Ascending aorta (tissue), 2 donors: ENCODE measurements around the gene SHANK1. TPM values are rescaled to one million over a fixed set of nuclear protein-coding genes. Genes with fewer than 3 reads are reported as not detected.
"Not testable (repeated sequence)": the region's sequence is repeated elsewhere in the genome, so short reads cannot be mapped to it uniquely, and the experiment has no call there.

ENCODE experiments used
- DNase-seq, 2 donors: peaks; one replicate each; pipeline ENCODE4 v3.0.0-alpha.2; 2019; ENCODE audit warnings: low spot score in 2 of 2
- H3K27ac ChIP-seq, 2 donors: fragments of 200-600 bp; sonication (generic); one replicate each; pipeline ENCODE4 v1.5.1; 2016 to 2017; ENCODE audit warnings: mild to moderate bottlenecking in 1 of 2
- H3K27me3 ChIP-seq: fragments of 200-600 bp; sonication (generic); one replicate; pipeline ENCODE4 v1.5.1; 2017
- H3K36me3 ChIP-seq, 2 donors: fragments of 200-600 bp; sonication (generic); one replicate each; pipeline ENCODE4 v1.5.1; 2016
- H3K4me1 ChIP-seq, 2 donors: fragments of 200-600 bp; sonication (generic); one replicate each; pipeline ENCODE4 v1.5.1; 2016 to 2017; ENCODE audit warnings: mild to moderate bottlenecking in 1 of 2
- H3K4me3 ChIP-seq, 2 donors: fragments of 200-600 bp; sonication (generic); one replicate each; pipeline ENCODE4 v1.5.1; 2016 to 2017; ENCODE audit warnings: mild to moderate bottlenecking in 1 of 2
- H3K9me3 ChIP-seq, 2 donors: fragments of 200-600 bp; sonication (generic); one replicate each; pipeline ENCODE4 v1.5.1; 2016
- intact Hi-C: fragments of 100-400 bp; cut with DNase I; formaldehyde crosslinking; loops from one replicate; pipeline ENCODE4 v1.15.1; 2023
- total RNA-seq: library from RNA; depleted of rRNA; stranded (reverse); fragments of >200 nt; gene quantifications from one replicate; pipeline ENCODE4 v1.1.0, GENCODE V29; 2016
- TF ChIP-seq, protein P1 (sequence below), 3 experiments: fragments of 200-600 bp in 2 of 3; fragments of 450-650 bp in 1 of 3; sonication (generic) in 2 of 3; IDR thresholded peaks; one replicate each; pipeline ENCODE4 v1.5.1; 2016 to 2019; ENCODE audit warnings: antibody characterized with exemption in 3 of 3, mild to moderate bottlenecking in 1 of 3, moderate library complexity in 1 of 3

SHANK1 gene
- 1.3 TPM for total RNA-seq

DNA sequence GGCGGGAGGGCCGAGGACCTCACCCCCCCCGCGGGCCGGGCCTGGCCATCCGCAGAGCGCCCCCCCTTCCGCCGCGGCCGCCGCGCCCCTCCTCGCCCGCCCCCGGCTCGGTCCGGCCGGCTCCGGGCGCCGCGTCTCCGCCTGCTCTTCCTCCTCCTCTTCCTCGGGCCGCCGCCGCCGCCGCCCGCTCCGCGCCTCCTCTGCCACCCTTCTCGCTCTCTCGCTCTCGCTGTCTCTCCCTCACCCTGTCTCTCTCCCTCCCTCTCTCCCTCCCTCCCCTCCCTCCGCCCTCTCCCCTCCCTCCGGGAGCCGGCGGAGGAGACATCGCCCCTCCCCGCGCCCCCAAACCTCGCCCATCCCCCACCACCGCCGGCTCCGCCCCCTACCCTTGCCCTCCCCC, at the start of gene SHANK1:
Gene SHANK1 (minus strand): TSS at position 237 of the 400 bp plus-strand sequence. CDS start 2,883 bp downstream, outside the sequence.
- peaks cover 15% of the 10 kb centered on the region for H3K27me3 ChIP-seq
- no peak for DNase-seq
- peak within 1 kb of the TSS; percentile 33 to 44 for H3K4me3 ChIP-seq
- H3K9me3 ChIP-seq = no peaks in the 10 kb centered on the region
- H3K4me1 ChIP-seq = peaks cover 9 to 20% of the 10 kb centered on the region in 2 donors
- intact Hi-C loops = no loop called here
- TF ChIP-seq, protein P1, sequence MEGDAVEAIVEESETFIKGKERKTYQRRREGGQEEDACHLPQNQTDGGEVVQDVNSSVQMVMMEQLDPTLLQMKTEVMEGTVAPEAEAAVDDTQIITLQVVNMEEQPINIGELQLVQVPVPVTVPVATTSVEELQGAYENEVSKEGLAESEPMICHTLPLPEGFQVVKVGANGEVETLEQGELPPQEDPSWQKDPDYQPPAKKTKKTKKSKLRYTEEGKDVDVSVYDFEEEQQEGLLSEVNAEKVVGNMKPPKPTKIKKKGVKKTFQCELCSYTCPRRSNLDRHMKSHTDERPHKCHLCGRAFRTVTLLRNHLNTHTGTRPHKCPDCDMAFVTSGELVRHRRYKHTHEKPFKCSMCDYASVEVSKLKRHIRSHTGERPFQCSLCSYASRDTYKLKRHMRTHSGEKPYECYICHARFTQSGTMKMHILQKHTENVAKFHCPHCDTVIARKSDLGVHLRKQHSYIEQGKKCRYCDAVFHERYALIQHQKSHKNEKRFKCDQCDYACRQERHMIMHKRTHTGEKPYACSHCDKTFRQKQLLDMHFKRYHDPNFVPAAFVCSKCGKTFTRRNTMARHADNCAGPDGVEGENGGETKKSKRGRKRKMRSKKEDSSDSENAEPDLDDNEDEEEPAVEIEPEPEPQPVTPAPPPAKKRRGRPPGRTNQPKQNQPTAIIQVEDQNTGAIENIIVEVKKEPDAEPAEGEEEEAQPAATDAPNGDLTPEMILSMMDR (IDR thresholded peaks at IDR 0.05) = no peak
- no peak within 1 kb of the TSS for H3K27ac ChIP-seq
- H3K36me3 ChIP-seq = no peaks in the 10 kb centered on the region

GRCh38 chr19:50768277-50768676, 48.7 kb upstream of the SHANK1 start:
- no peak for DNase-seq
- intact Hi-C loops = no loop called here
- H3K27ac ChIP-seq = no peak overlapping the region
- TF ChIP-seq, protein P1 (IDR thresholded peaks at IDR 0.05) = no peak
- H3K4me1 ChIP-seq = no peaks in the 10 kb centered on the region
- H3K9me3 ChIP-seq = no peaks in the 10 kb centered on the region
- no peak overlapping the region for H3K4me3 ChIP-seq
- H3K27me3 ChIP-seq = no peaks in the 10 kb centered on the region
- no peaks in the 10 kb centered on the region for H3K36me3 ChIP-seq

DNA sequence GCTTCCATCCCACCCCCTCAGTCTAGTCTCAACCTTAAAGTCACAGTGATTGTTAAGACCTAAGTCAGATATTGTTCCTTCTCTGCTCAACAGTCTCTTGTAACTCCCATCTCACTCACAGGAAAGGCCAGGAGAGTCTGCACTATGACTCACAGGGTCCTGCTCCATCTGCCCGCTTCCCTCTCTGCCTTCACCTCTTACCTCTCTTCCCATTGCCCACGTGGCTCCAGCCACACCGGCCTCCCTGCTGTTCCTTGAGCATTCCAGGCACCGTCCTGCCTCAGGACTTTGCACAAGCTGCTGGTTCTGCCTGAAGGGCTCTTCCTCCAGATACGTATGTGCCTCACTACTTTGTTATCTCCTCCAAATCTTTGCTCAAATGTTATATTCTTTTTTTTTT, 47.7 kb upstream of the SHANK1 start:
- H3K4me1 ChIP-seq, intact Hi-C loops, H3K27me3 ChIP-seq, DNase-seq, H3K27ac ChIP-seq, H3K4me3 ChIP-seq, H3K36me3 ChIP-seq, H3K9me3 ChIP-seq: not testable (repeated sequence)

DNA sequence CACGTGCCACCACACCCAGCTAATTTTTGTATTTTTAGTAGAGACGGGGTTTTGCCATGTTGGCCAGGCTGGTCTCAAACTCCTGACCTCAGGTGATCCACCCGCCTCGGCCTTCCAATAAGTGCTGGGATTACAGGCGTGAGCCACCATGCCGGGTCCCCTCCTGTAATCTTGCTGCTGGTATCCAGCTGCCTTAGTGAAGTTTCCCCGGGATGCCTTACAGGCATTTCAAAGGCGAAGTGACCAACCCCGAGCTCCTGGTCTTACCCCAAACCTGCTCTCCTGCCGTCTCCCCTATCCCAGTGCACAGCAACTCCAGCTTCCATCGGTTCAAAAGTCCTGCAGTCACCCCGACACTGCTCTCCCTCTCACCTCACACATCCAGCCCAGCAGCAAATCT, 47.1 kb upstream of the SHANK1 start:
- H3K4me1 ChIP-seq, intact Hi-C loops, H3K9me3 ChIP-seq, DNase-seq, H3K4me3 ChIP-seq, H3K27me3 ChIP-seq, H3K27ac ChIP-seq, H3K36me3 ChIP-seq: not testable (repeated sequence)

DNA sequence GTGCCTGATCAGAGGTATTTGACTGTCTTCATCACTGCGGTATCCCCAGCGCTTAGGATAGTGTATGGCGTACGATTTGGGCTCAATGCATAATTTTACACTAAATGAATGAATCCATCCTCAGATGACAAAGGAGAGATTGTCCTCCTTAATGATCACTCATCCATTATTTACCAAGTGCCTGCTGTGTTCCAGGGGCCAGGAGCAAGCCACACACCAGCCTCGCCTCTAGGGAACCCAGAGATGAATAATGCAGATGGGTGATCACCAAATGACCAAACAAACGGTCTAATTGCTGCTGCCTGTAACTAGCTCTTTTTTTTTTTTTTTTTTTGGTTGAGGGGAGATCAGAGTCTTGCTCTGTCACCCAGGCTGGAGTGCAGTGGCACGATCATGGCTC, 44.8 kb upstream of the SHANK1 start:
- no peak for DNase-seq
- H3K27me3 ChIP-seq = no peaks in the 10 kb centered on the region
- H3K4me3 ChIP-seq = no peak overlapping the region
- TF ChIP-seq, protein P1 (IDR thresholded peaks at IDR 0.05) = no peak
- no peaks in the 10 kb centered on the region for H3K36me3 ChIP-seq
- H3K9me3 ChIP-seq = no peaks in the 10 kb centered on the region
- no peak overlapping the region for H3K27ac ChIP-seq
- H3K4me1 ChIP-seq = no peaks in the 10 kb centered on the region
- intact Hi-C loops = no loop called here

GRCh38 chr19:50763521-50763920, 43.9 kb upstream of the SHANK1 start:
- H3K27ac ChIP-seq, H3K36me3 ChIP-seq, H3K9me3 ChIP-seq, H3K4me3 ChIP-seq, H3K4me1 ChIP-seq, DNase-seq, intact Hi-C loops, H3K27me3 ChIP-seq: not testable (repeated sequence)

DNA sequence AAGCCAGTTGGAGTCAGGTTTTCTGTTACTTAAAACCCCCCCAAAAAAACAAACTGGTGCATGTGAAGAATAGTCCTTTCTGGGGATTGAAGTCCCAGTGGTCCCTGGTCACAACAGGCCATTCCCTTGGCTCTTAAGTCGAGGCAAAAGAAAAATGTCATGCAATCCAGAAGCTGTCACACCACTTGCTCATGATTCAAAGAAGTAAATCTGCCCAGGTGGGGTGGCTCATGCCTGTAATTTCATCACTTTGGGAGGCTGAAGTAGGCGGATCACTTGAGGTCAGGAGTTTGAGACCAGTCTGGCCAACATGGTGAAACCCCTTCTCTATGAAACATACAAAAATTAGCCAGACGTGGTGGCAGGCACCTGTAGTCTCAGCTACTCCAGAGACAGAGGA, 41.9 kb upstream of the SHANK1 start:
- H3K9me3 ChIP-seq, H3K27ac ChIP-seq, H3K4me1 ChIP-seq, DNase-seq, H3K27me3 ChIP-seq, H3K36me3 ChIP-seq, H3K4me3 ChIP-seq, intact Hi-C loops: not testable (repeated sequence)

DNA sequence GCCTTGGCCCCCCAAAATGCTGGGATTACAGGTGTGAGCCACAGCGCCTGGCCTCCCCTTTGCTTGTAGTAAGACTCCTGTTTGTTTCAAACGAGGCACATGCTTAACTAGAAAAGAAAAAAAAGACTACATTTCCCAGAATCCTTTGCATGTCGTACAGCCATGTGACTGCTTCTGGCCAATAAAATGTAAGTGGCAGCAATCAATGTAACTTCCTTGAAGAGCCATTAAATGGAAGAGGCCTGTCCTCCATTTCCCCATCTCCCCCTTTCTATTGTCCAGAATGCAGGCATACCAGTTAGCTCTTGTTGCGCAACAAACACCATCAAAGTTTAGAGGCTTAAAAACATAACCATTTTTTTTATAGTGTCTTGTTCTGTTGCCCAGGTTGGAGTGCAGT, 40.3 kb upstream of the SHANK1 start:
- TF ChIP-seq, protein P1 (IDR thresholded peaks at IDR 0.05) = no peak
- no peak for DNase-seq
- Histone ChIP-seq H3K9me3 (no peaks in the 10 kb centered on the region), H3K4me1 (no peaks in the 10 kb centered on the region), H3K27ac (no peak overlapping the region), H3K36me3 (no peaks in the 10 kb centered on the region), H3K27me3 (no peaks in the 10 kb centered on the region), H3K4me3 (no peak overlapping the region)
- intact Hi-C loops = no loop called here

GRCh38 chr19:50759076-50759475, 39.5 kb upstream of the SHANK1 start:
- H3K27ac ChIP-seq = not testable (repeated sequence)

DNA sequence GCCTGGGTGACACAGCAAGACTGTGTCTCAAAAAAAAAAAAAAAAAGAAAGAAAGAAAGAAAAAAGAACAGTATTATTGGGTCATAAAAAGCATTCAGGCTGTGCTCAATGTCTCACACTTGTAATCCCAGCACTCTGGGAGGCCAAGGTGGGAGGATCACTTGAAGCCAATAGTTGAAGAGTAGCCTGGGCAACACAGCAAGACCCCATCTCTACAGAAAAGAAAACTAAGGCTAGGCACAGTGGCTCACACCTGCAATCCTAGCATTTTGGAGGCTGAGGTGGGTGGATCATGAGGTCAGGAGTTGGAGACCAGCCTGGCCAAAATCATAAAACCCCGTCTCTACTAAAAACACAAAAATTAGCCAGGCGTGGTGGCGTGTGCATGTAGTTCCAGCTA, 38.0 kb upstream of the SHANK1 start:
- H3K9me3 ChIP-seq, H3K27ac ChIP-seq, intact Hi-C loops, H3K27me3 ChIP-seq, DNase-seq, H3K4me3 ChIP-seq, H3K4me1 ChIP-seq, H3K36me3 ChIP-seq: not testable (repeated sequence)

More at GRCh38 chr19:50759076-50759475, 39.5 kb upstream of the SHANK1 start:
- H3K36me3 ChIP-seq, DNase-seq, H3K9me3 ChIP-seq, H3K27me3 ChIP-seq, H3K4me3 ChIP-seq, H3K4me1 ChIP-seq, intact Hi-C loops: not testable (repeated sequence)

DNA sequence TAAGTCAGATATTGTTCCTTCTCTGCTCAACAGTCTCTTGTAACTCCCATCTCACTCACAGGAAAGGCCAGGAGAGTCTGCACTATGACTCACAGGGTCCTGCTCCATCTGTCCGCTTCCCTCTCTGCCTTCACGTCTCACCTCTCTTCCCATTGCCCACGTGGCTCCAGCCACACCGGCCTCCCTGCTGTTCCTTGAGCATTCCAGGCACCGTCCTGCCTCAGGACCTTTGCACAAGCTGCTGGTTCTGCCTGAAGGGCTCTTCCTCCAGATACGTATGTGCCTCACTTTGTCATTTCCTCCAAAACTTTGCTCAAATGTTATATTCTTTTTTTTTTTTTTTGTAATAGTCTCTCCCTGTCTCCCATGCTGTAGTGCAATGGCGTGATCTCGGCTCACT, 36.6 kb upstream of the SHANK1 start:
- DNase-seq, H3K9me3 ChIP-seq, H3K4me1 ChIP-seq, H3K36me3 ChIP-seq, intact Hi-C loops, H3K4me3 ChIP-seq, H3K27ac ChIP-seq, H3K27me3 ChIP-seq: not testable (repeated sequence)
